ENCODE measurements around the gene ATP6V0A4.

GRCh38 chr7:138700857-138701536, 97.0 kb downstream of the ATP6V0A4 start, which contains the start of gene SVOPL:
- TF ChIP-seq CTCF (IDR thresholded peaks at IDR 0.05) (no peak), POLR2A (IDR thresholded peaks at IDR 0.05; ENCODE audit: low read depth) (no peak), POLR2AphosphoS5 (IDR thresholded peaks at IDR 0.05) (no peak)

Data from esophagus muscularis mucosa (tissue), 3 donors.